A549 (cell line): ENCODE results near the gene ARHGAP42. TPM values are rescaled to one million over a fixed set of nuclear protein-coding genes. Genes with fewer than 3 reads are reported as not detected.

ENCODE experiments used
- ATAC-seq, 2 experiments: fragments of 200-7000 bp in 1 of 2; fragments of >200 bp in 1 of 2; cut with Nextera tagmentation in 1 of 2; cut with Tn5 transposase in 1 of 2; 3 replicates each; pipeline versions ENCODE4 v1.8.0 to v1.9.1; 2018 to 2020; ENCODE audit warnings: mild to moderate bottlenecking in 1 of 2, moderate library complexity in 1 of 2
- CTCF ChIA-PET: fragments of 300-600 bp; sonication (Branson Sonifier 250); formaldehyde crosslinking; extraction: SDS; loops from one replicate; lab custom pipeline; 2021; ENCODE audit warnings: antibody characterized with exemption, inconsistent platforms; lab: Yijun Ruan, JAX
- POLR2A ChIA-PET: fragments of 350-600 bp; formaldehyde crosslinking; extraction: SDS; loops from one replicate; lab custom pipeline; 2021; ENCODE audit warnings: antibody characterized with exemption, inconsistent platforms; lab: Yijun Ruan, JAX
- DNase-seq, 2 experiments: peaks; one replicate each; pipeline versions ENCODE4 v3.0.0 to v3.0.0-alpha.2; 2011 to 2016; ENCODE audit warnings: low read depth in 1 of 2, low spot score in 1 of 2
- FAIRE-seq: peaks from 2 replicates; lab custom pipeline; 2011; peaks lifted over from hg19 to GRCh38; lab: Jason Lieb, UNC
- H3K27ac ChIP-seq, 2 experiments: fragments of >200 bp; sonication (Bioruptor Twin); formaldehyde crosslinking; 3 replicates each; pipeline ENCODE4 v1.5.1; 2016 to 2017
- H3K4me1 ChIP-seq: fragments of >200 bp; sonication (Bioruptor Twin); formaldehyde crosslinking; 3 replicates; pipeline ENCODE4 v1.6.1; 2016
- H3K4me2 ChIP-seq: fragments of >200 bp; sonication (Bioruptor Twin); formaldehyde crosslinking; 3 replicates; pipeline ENCODE4 v1.6.1; 2016
- H3K4me3 ChIP-seq: fragments of >200 bp; sonication (Bioruptor Twin); formaldehyde crosslinking; 3 replicates; pipeline ENCODE4 v1.5.1; 2016
- H3K9me3 ChIP-seq: fragments of >200 bp; sonication (Bioruptor Twin); formaldehyde crosslinking; 3 replicates; pipeline ENCODE4 v1.6.1; 2016
- BHLHE40 ChIP-seq: IDR thresholded peaks from 2 replicates; pipeline ENCODE4 v1.6.1; 2012; ENCODE audit warnings: low read depth, low read length, inconsistent platforms
- CEBPB ChIP-seq, 2 experiments: fragments of >200 bp in 1 of 2; sonication (Bioruptor Twin) in 1 of 2; formaldehyde crosslinking in 1 of 2; IDR thresholded peaks; 2 replicates each; pipeline ENCODE4 v1.6.1; 2012 to 2016
- EHMT2 ChIP-seq: fragments of 200-600 bp; sonication (generic); IDR thresholded peaks from 2 replicates; pipeline ENCODE4 v1.6.1; 2016; ENCODE audit warnings: antibody characterized with exemption, low read depth, mild to moderate bottlenecking, moderate library complexity
- ESRRA ChIP-seq: fragments of 150-350 bp; IDR thresholded peaks from 2 replicates; pipeline ENCODE4 v1.6.1; 2014; ENCODE audit warnings: mild to moderate bottlenecking, low read length, borderline replicate concordance
- FOSB ChIP-seq: fragments of 250-450 bp; sonication (Bioruptor Pico); IDR thresholded peaks from 2 replicates; pipeline ENCODE4 v1.5.0; 2020; ENCODE audit warnings: mild to moderate bottlenecking, moderate library complexity
- HEYL ChIP-seq: fragments of 250-450 bp; sonication (Bioruptor Pico); IDR thresholded peaks from 2 replicates; pipeline ENCODE4 v1.8.0; 2021; ENCODE audit warnings: mild to moderate bottlenecking, moderate library complexity
- HOXA7 ChIP-seq: fragments of 250-450 bp; sonication (Bioruptor Pico); IDR thresholded peaks from 2 replicates; pipeline ENCODE4 v1.5.0; 2020; ENCODE audit warnings: mild to moderate bottlenecking, moderate library complexity
- HOXB5 ChIP-seq: fragments of 250-450 bp; sonication (Bioruptor Pico); IDR thresholded peaks from 2 replicates; pipeline ENCODE4 v1.5.0; 2020; ENCODE audit warnings: mild to moderate bottlenecking, moderate library complexity
- JUN ChIP-seq, 2 experiments: fragments of >200 bp; sonication (Bioruptor Twin); formaldehyde crosslinking; IDR thresholded peaks; 2 replicates in 1 of 2; 3 replicates in 1 of 2; pipeline ENCODE4 v1.6.1; 2016 to 2017
- KDM1A ChIP-seq: fragments of 200-600 bp; sonication (generic); IDR thresholded peaks from 2 replicates; pipeline ENCODE4 v1.6.1; 2016; ENCODE audit warnings: low read depth, mild to moderate bottlenecking
- MAFK ChIP-seq: fragments of 450-650 bp; IDR thresholded peaks from 2 replicates; pipeline ENCODE4 v1.6.1; 2014; ENCODE audit not compliant: partially characterized antibody
- MYC ChIP-seq: IDR thresholded peaks from 2 replicates; pipeline ENCODE4 v1.6.1; 2012; ENCODE audit warnings: mild to moderate bottlenecking, inconsistent platforms, low read length, improper control_type of control experiment, borderline replicate concordance
- NPAS2 ChIP-seq: fragments of 250-450 bp; sonication (Bioruptor Pico); IDR thresholded peaks from 2 replicates; pipeline ENCODE4 v1.8.0; 2022; ENCODE audit warnings: mild to moderate bottlenecking, moderate library complexity, borderline replicate concordance
- PHF8 ChIP-seq: fragments of 200-600 bp; sonication (generic); IDR thresholded peaks from 2 replicates; pipeline ENCODE4 v1.6.1; 2016; ENCODE audit warnings: low read depth, mild to moderate bottlenecking, antibody characterized with exemption, moderate library complexity, borderline replicate concordance
- POLR2A ChIP-seq: IDR thresholded peaks from 2 replicates; pipeline ENCODE4 v1.6.1; 2012; ENCODE audit warnings: mild to moderate bottlenecking, low read length
- POLR2AphosphoS2 ChIP-seq: conservative IDR thresholded peaks from 2 replicates; pipeline ENCODE4 v1.6.1; 2012; ENCODE audit warnings: low read length, improper control_type of control experiment, inconsistent platforms
- RAD21 ChIP-seq, 2 experiments: fragments of >200 bp in 1 of 2; sonication (Bioruptor Twin) in 1 of 2; formaldehyde crosslinking in 1 of 2; IDR thresholded peaks in 1 of 2; conservative IDR thresholded peaks in 1 of 2; 2 replicates in 1 of 2; 3 replicates in 1 of 2; pipeline ENCODE4 v1.6.1; 2012 to 2018; ENCODE audit warnings: inconsistent platforms in 1 of 2
- RARB ChIP-seq: fragments of 250-450 bp; sonication (Bioruptor Pico); IDR thresholded peaks from 2 replicates; pipeline ENCODE4 v1.8.0; 2021; ENCODE audit warnings: mild to moderate bottlenecking, moderate library complexity
- RFX5 ChIP-seq: fragments of 450-650 bp; IDR thresholded peaks from 2 replicates; pipeline ENCODE4 v1.7.1; 2014; ENCODE audit warnings: antibody characterized with exemption, mild to moderate bottlenecking, moderate library complexity
- SMC3 ChIP-seq: fragments of >200 bp; sonication (Bioruptor Twin); formaldehyde crosslinking; IDR thresholded peaks from 3 replicates; pipeline ENCODE4 v1.6.1; 2018; ENCODE audit warnings: inconsistent platforms
- TFCP2L1 ChIP-seq: fragments of 250-450 bp; sonication (Bioruptor Pico); IDR thresholded peaks from 2 replicates; pipeline ENCODE4 v1.5.0; 2021; ENCODE audit warnings: mild to moderate bottlenecking
- ZNF302 ChIP-seq: fragments of 250-450 bp; sonication (Bioruptor Pico); IDR thresholded peaks from 2 replicates; pipeline ENCODE4 v1.9.0; 2021; ENCODE audit warnings: inconsistent platforms, mild to moderate bottlenecking, moderate library complexity
- ZSCAN20 ChIP-seq: fragments of 250-450 bp; sonication (Bioruptor Pico); IDR thresholded peaks from 2 replicates; pipeline ENCODE4 v1.8.0; 2022; ENCODE audit warnings: mild to moderate bottlenecking, moderate library complexity
- WGBS: methylation state at CpG from one replicate; pipeline ENCODE4 v1.1.6; 2017; ENCODE audit errors: missing lambda C conversion rate; 5-methylcytosine and 5-hydroxymethylcytosine counted together
- polyA plus RNA-seq, 4 experiments: library from polyadenylated mRNA; depleted of rRNA in 3 of 4; stranded (reverse); fragments of >200 nt; fragmentation: RNase III in 1 of 4; extraction: RNeasy Plus Mini Kit Qiagen cat#74134 plus additional on column Dnase treatment in 1 of 4; gene quantifications; 2 replicates in 3 of 4; 3 replicates in 1 of 4; pipeline ENCODE4 v1.2.3, GENCODE V29; 2011 to 2017
- TF ChIP-seq, protein P1 (sequence below): fragments of 150-350 bp; IDR thresholded peaks from 2 replicates; pipeline ENCODE4 v1.6.1; 2014; ENCODE audit warnings: low read depth, mild to moderate bottlenecking, low read length
- TF ChIP-seq, protein P2 (sequence below): fragments of >200 bp; sonication (Bioruptor Twin); formaldehyde crosslinking; IDR thresholded peaks from 2 replicates; pipeline ENCODE4 v1.6.1; 2016
- TF ChIP-seq, protein P3 (sequence below): fragments of 450-650 bp; IDR thresholded peaks from 2 replicates; pipeline ENCODE4 v1.6.1; 2014; ENCODE audit warnings: antibody characterized with exemption
- TF ChIP-seq, protein P4 (sequence below): fragments of >200 bp; sonication (Bioruptor Twin); formaldehyde crosslinking; IDR thresholded peaks from 3 replicates; pipeline ENCODE4 v1.6.1; 2016
- TF ChIP-seq, protein P5 (sequence below): fragments of >200 bp; sonication (Bioruptor Twin); formaldehyde crosslinking; IDR thresholded peaks from 3 replicates; pipeline ENCODE4 v1.5.1; 2016

ARHGAP42 gene
- polyA plus RNA-seq, 2 of the 4 experiments (the other 2 are of a cell fraction) = 5.1 to 17.0 TPM

DNA sequence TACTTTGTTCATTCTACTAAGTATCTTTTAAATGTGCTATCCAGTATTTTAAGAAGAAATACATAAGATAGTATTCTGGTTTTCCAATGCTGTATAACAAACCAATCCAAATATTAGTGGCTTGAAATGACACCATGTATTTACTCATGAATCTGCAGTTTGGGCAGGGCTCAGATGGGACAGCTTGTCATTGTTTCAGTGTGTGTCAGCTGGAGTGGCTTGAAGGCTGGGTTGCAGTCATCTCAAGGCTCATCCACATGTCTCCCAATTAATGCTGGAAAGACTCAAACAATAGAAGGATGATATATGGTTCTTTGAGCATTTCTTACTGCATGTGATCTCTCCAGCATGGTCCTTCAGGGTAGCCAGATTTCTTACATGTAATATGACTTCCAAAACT lies 146.2 kb downstream of the ARHGAP42 start:
- H3K4me3 ChIP-seq = no peak overlapping the region
- ChIA-PET CTCF (interaction anchor here (3.8 kb wide), 1 partner anchor 151 kb away, joined by 18 read pairs; no protein-coding TSS in a partner anchor), POLR2A (no interaction called here)
- H3K4me2 ChIP-seq = peak overlapping the region; percentile 16; the same call in 2 of the 3 replicates
- TF ChIP-seq HEYL (no peak), NPAS2 (CRISPR knock-in tag) (no peak), FOSB (CRISPR knock-in tag) (no peak), MAFK (no peak), JUN (IDR thresholded peaks at IDR 0.05) (no peak), TFCP2L1 (CRISPR knock-in tag) (no peak), ZSCAN20 (CRISPR knock-in tag) (no peak), POLR2AphosphoS2 (no peak), ESRRA (no peak), POLR2A (no peak), BHLHE40 (no peak)
- TF ChIP-seq, protein P1, sequence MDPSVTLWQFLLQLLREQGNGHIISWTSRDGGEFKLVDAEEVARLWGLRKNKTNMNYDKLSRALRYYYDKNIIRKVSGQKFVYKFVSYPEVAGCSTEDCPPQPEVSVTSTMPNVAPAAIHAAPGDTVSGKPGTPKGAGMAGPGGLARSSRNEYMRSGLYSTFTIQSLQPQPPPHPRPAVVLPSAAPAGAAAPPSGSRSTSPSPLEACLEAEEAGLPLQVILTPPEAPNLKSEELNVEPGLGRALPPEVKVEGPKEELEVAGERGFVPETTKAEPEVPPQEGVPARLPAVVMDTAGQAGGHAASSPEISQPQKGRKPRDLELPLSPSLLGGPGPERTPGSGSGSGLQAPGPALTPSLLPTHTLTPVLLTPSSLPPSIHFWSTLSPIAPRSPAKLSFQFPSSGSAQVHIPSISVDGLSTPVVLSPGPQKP = no peak
- TF ChIP-seq, protein P2, sequence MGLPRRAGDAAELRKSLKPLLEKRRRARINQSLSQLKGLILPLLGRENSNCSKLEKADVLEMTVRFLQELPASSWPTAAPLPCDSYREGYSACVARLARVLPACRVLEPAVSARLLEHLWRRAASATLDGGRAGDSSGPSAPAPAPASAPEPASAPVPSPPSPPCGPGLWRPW = no peak
- H3K4me1 ChIP-seq = peaks cover 60% of the 10 kb centered on the region
- DNase-seq (no peak), ATAC-seq (no peak), FAIRE-seq (no peak)
- H3K9me3 ChIP-seq = no peaks in the 10 kb centered on the region
- H3K27ac ChIP-seq = peak overlapping the region in 1 of 2 experiments; percentile 2; a peak in 1 of 6 replicates

DNA sequence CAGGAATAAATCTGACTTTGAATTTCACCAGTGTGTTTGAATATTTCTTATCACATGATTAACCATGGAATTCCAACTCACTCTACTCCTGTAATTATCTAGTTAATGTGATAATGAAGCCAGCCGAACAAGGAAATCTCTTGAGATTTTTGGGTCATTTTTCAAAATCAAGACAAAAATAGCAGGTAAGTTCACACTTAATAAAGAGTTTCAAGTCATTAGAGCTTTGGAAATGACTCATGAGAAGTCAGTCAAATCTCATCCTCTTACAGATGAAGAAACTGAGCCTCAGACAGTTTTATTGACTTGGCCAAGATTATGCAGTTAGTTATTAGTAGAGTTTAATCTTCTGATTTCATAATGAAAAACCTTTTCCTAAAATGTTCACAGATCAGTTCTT lies 148.8 kb downstream of the ARHGAP42 start:
- H3K27ac ChIP-seq = no peak overlapping the region
- TF ChIP-seq EHMT2 (no peak), RARB (CRISPR knock-in tag) (no peak), ZNF302 (CRISPR knock-in tag) (no peak), HOXA7 (CRISPR knock-in tag) (no peak), RFX5 (no peak), PHF8 (no peak), ESRRA (no peak), MYC (no peak), TFCP2L1 (CRISPR knock-in tag) (no peak), HOXB5 (CRISPR knock-in tag) (no peak), KDM1A (no peak), MAFK (no peak), RAD21 (conservative IDR thresholded peaks at IDR 0.05 in 1 of 2, IDR thresholded peaks at IDR 0.05 in 1 of 2) (no peak), CEBPB (IDR thresholded peaks at IDR 0.05) (no peak), SMC3 (no peak)
- TF ChIP-seq, protein P3, sequence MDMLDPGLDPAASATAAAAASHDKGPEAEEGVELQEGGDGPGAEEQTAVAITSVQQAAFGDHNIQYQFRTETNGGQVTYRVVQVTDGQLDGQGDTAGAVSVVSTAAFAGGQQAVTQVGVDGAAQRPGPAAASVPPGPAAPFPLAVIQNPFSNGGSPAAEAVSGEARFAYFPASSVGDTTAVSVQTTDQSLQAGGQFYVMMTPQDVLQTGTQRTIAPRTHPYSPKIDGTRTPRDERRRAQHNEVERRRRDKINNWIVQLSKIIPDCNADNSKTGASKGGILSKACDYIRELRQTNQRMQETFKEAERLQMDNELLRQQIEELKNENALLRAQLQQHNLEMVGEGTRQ = no peak
- TF ChIP-seq, protein P2 = no peak
- TF ChIP-seq, protein P4, sequence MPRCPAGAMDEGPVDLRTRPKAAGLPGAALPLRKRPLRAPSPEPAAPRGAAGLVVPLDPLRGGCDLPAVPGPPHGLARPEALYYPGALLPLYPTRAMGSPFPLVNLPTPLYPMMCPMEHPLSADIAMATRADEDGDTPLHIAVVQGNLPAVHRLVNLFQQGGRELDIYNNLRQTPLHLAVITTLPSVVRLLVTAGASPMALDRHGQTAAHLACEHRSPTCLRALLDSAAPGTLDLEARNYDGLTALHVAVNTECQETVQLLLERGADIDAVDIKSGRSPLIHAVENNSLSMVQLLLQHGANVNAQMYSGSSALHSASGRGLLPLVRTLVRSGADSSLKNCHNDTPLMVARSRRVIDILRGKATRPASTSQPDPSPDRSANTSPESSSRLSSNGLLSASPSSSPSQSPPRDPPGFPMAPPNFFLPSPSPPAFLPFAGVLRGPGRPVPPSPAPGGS = no peak
- TF ChIP-seq, protein P5, sequence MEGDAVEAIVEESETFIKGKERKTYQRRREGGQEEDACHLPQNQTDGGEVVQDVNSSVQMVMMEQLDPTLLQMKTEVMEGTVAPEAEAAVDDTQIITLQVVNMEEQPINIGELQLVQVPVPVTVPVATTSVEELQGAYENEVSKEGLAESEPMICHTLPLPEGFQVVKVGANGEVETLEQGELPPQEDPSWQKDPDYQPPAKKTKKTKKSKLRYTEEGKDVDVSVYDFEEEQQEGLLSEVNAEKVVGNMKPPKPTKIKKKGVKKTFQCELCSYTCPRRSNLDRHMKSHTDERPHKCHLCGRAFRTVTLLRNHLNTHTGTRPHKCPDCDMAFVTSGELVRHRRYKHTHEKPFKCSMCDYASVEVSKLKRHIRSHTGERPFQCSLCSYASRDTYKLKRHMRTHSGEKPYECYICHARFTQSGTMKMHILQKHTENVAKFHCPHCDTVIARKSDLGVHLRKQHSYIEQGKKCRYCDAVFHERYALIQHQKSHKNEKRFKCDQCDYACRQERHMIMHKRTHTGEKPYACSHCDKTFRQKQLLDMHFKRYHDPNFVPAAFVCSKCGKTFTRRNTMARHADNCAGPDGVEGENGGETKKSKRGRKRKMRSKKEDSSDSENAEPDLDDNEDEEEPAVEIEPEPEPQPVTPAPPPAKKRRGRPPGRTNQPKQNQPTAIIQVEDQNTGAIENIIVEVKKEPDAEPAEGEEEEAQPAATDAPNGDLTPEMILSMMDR = no peak
- FAIRE-seq (no peak), DNase-seq (no peak), ATAC-seq (no peak)
- ChIA-PET CTCF (interaction anchor here (0.8 to 2.0 kb wide), 4 partner anchors 126 to 259 kb away, joined by 3 to 7 read pairs (median 4); no protein-coding TSS in a partner anchor), POLR2A (no interaction called here)
- 83% methylated on average over 1 of the region's 1 CpG for WGBS
- no peak overlapping the region for H3K4me3 ChIP-seq
- H3K4me1 ChIP-seq = peaks cover 53% of the 10 kb centered on the region
- H3K9me3 ChIP-seq = no peaks in the 10 kb centered on the region
- no peak overlapping the region for H3K4me2 ChIP-seq
